Endothelial cell of umbilical vein (primary cell): Measurements from ENCODE around the gene KCTD16. TPM values are rescaled to one million over a fixed set of nuclear protein-coding genes. Genes with fewer than 3 reads are reported as not detected.

Source experiments
- BruUV-seq: library from RNA; stranded (reverse); fragments of 400-500 nt; replicated peaks from 2 replicates; lab custom pipeline; 2021; lab: Mats Ljungman, UMichigan
- CTCF ChIA-PET: fragments of 300-600, 350-600 bp; sonication (Branson Sonifier 250); formaldehyde crosslinking; loops from one replicate; lab custom pipeline; 2021; ENCODE audit warnings: antibody characterized with exemption, inconsistent platforms; lab: Charles Lee
- POLR2A ChIA-PET: fragments of 300-600, 350-600 bp; sonication (Branson Sonifier 250); formaldehyde crosslinking; loops from one replicate; lab custom pipeline; 2021; ENCODE audit warnings: antibody characterized with exemption, inconsistent platforms; lab: Charles Lee
- DNase-seq: peaks from one replicate; pipeline ENCODE4 v3.0.0-alpha.2; 2011; ENCODE audit warnings: low read depth, low spot score
- FAIRE-seq: peaks from 2 replicates; lab custom pipeline; 2011; peaks lifted over from hg19 to GRCh38; lab: Jason Lieb, UNC
- H2AFZ ChIP-seq: 2 replicates; pipeline ENCODE4 v1.6.0; 2012; ENCODE audit warnings: low read depth, low read length, control low read depth, inconsistent platforms
- H3K27ac ChIP-seq: 2 replicates; pipeline ENCODE4 v1.5.1; 2011; ENCODE audit warnings: low read depth, mild to moderate bottlenecking, control low read depth, low read length, moderate library complexity; ENCODE audit not compliant: insufficient read depth
- H3K27me3 ChIP-seq, 2 experiments: 2 replicates each; pipeline versions ENCODE4 v1.6.0 to v1.6.1; 2011; ENCODE audit warnings: low read length in 2 of 2, mixed read lengths in 1 of 2; ENCODE audit not compliant: control insufficient read depth in 2 of 2, insufficient read depth in 2 of 2
- H3K36me3 ChIP-seq, 2 experiments: 2 replicates in 1 of 2; 3 replicates in 1 of 2; pipeline ENCODE4 v1.5.1; 2011; ENCODE audit warnings: low read length in 2 of 2, mild to moderate bottlenecking in 1 of 2, moderate library complexity in 1 of 2; ENCODE audit not compliant: control insufficient read depth in 2 of 2, insufficient read depth in 2 of 2; ENCODE audit errors: extremely low read depth in 1 of 2
- H3K4me1 ChIP-seq: 3 replicates; pipeline ENCODE4 v1.5.1; 2011; ENCODE audit warnings: mild to moderate bottlenecking, low read length; ENCODE audit not compliant: control insufficient read depth, insufficient read depth; ENCODE audit errors: extremely low read depth
- H3K4me2 ChIP-seq: 2 replicates; pipeline ENCODE4 v1.6.1; 2011; ENCODE audit warnings: low read length, control low read depth, mixed read lengths; ENCODE audit not compliant: insufficient read depth
- H3K4me3 ChIP-seq, 3 experiments: fragments of 200-600 bp in 1 of 3; sonication (generic), shearing (Covaris generic) in 1 of 3; replicated peaks in 1 of 3; 2 replicates each; pipeline ENCODE4 v1.5.1; 2011 to 2016; ENCODE audit warnings: control low read depth in 3 of 3, low read length in 3 of 3, mild to moderate bottlenecking in 2 of 3, inconsistent platforms in 1 of 3, low read depth in 1 of 3, moderate library complexity in 1 of 3; ENCODE audit not compliant: insufficient read depth in 1 of 3
- H3K79me2 ChIP-seq: 2 replicates; pipeline ENCODE4 v1.6.0; 2012; ENCODE audit warnings: low read length, inconsistent platforms; ENCODE audit not compliant: control insufficient read depth, insufficient read depth
- H3K9ac ChIP-seq: replicated peaks from 2 replicates; pipeline ENCODE3; 2011; ENCODE audit warnings: low read length, control low read depth; ENCODE audit not compliant: insufficient read depth; ENCODE audit errors: extremely low read depth
- H3K9me1 ChIP-seq: replicated peaks from 3 replicates; pipeline ENCODE4 v1.6.0; 2011; ENCODE audit warnings: mild to moderate bottlenecking, low read length; ENCODE audit not compliant: control insufficient read depth, insufficient read depth; ENCODE audit errors: extremely low read depth
- H3K9me3 ChIP-seq: replicated peaks from 2 replicates; pipeline ENCODE4 v1.5.1; 2012; ENCODE audit warnings: low read length, inconsistent platforms; ENCODE audit not compliant: control insufficient read depth, insufficient read depth
- H4K20me1 ChIP-seq: replicated peaks from 2 replicates; pipeline ENCODE3; 2011; ENCODE audit warnings: mild to moderate bottlenecking, low read length; ENCODE audit not compliant: control insufficient read depth, insufficient read depth; ENCODE audit errors: extremely low read depth
- EZH2 ChIP-seq: IDR thresholded peaks from 2 replicates; pipeline ENCODE4 v1.6.1; 2012; ENCODE audit warnings: borderline replicate concordance, low read depth, mild to moderate bottlenecking, moderate library complexity, low read length, inconsistent platforms; ENCODE audit not compliant: severe bottlenecking
- FOS ChIP-seq: IDR thresholded peaks from 2 replicates; pipeline ENCODE4 v1.6.1; 2011; ENCODE audit warnings: mild to moderate bottlenecking, low read length, moderate library complexity, borderline replicate concordance; ENCODE audit not compliant: insufficient read depth
- GATA2 ChIP-seq: IDR thresholded peaks from 2 replicates; pipeline ENCODE4 v1.7.0; 2011; ENCODE audit warnings: low read depth, mild to moderate bottlenecking, moderate library complexity, mixed read lengths, low read length; ENCODE audit not compliant: insufficient read length, insufficient read depth
- JUN ChIP-seq: IDR thresholded peaks from 2 replicates; pipeline ENCODE4 v1.6.1; 2011; ENCODE audit warnings: borderline replicate concordance, low read depth; ENCODE audit not compliant: insufficient read length, insufficient read depth
- MYC ChIP-seq: IDR thresholded peaks from one replicate; pipeline ENCODE4 v1.6.1; 2011; ENCODE audit warnings: mild to moderate bottlenecking, low read depth, low read length
- POLR2A ChIP-seq: IDR thresholded peaks from 2 replicates; pipeline ENCODE4 v1.6.1; 2012; ENCODE audit warnings: low read depth, mild to moderate bottlenecking, control low read depth, low read length
- POLR2AphosphoS5 ChIP-seq: IDR thresholded peaks from 2 replicates; pipeline ENCODE4 v1.6.1; 2012; ENCODE audit warnings: low read depth, mild to moderate bottlenecking, control low read depth, low read length, moderate library complexity; ENCODE audit not compliant: insufficient read depth
- dilution Hi-C: fragments of 300-500 bp; cut with MboI; formaldehyde crosslinking; loops from one replicate; pipeline ENCODE4 v1.15.0; 2019; ENCODE audit warnings: low sequenced_read_pairs; ENCODE audit not compliant: extremely low pct_ligation_motif_present
- intact Hi-C: fragments of 100-400 bp; cut with micrococcal nuclease; formaldehyde crosslinking; loops from one replicate; pipeline ENCODE4 v1.10.0; 2022
- polyA plus RNA-seq, 4 experiments: library from polyadenylated mRNA; depleted of rRNA in 3 of 4; stranded (reverse) in 3 of 4; unstranded in 1 of 4; fragments of >200 nt; gene quantifications; 2 replicates each; pipeline versions ENCODE4 v1.2.1 to v1.2.3, GENCODE V29; 2011 to 2012; ENCODE audit warnings: missing spikeins in 1 of 4
- total RNA-seq: library from RNA; stranded (reverse); gene quantifications from 2 replicates; pipeline ENCODE4 v1.2.3, GENCODE V29; 2021
- TF ChIP-seq, protein P1 (sequence below): IDR thresholded peaks from 2 replicates; pipeline ENCODE4 v1.6.1; 2011; ENCODE audit not compliant: insufficient read depth, insufficient read length
- TF ChIP-seq, protein P2 (sequence below), 2 donors: IDR thresholded peaks; 1 replicate in 1 of 2; 2 replicates in 1 of 2; pipeline ENCODE4 v1.5.1; 2011; ENCODE audit warnings: low read length in 2 of 2, mild to moderate bottlenecking in 2 of 2, moderate library complexity in 2 of 2, control low read depth in 1 of 2, inconsistent platforms in 1 of 2, low read depth in 1 of 2; ENCODE audit not compliant: insufficient read depth in 1 of 2; ENCODE audit errors: extremely low read depth in 1 of 2

Gene KCTD16
- total and polyA plus RNA-seq, 2 donors (not counting 3 experiments of a cell fraction or from before 2014, with no cell fraction given): 0.21 to 0.49 TPM

DNA sequence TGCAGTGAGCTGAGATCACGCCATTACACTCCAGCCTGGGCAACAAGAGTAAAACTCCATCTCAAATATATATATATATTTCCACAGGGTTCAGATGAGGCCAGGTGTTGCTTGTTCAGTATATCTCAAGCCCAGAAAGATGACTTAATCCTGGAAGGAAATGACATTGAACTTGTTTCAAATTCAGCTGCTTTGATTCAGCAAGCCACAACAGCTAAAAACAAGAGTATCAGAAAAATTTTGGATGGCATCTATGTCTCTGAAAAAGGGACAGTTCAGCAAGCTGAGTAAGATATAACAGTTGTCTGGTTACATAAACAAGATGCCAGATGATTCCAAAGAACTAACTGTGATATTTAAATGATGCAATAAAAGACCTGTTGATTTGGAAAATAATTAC, 352.0 kb downstream of the KCTD16 start:
- ChIA-PET POLR2A (no interaction called here), CTCF (interaction anchor here (0.6 to 1.3 kb wide), 2 partner anchors 29 to 31 kb away, joined by 3 to 4 read pairs; no protein-coding TSS in a partner anchor)
- TF ChIP-seq JUN (no peak), EZH2 (no peak), POLR2AphosphoS5 (no peak), GATA2 (no peak), POLR2A (no peak), MYC (no peak), FOS (no peak)
- TF ChIP-seq, protein P1, sequence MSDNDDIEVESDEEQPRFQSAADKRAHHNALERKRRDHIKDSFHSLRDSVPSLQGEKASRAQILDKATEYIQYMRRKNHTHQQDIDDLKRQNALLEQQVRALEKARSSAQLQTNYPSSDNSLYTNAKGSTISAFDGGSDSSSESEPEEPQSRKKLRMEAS: no peak
- TF ChIP-seq, protein P2, sequence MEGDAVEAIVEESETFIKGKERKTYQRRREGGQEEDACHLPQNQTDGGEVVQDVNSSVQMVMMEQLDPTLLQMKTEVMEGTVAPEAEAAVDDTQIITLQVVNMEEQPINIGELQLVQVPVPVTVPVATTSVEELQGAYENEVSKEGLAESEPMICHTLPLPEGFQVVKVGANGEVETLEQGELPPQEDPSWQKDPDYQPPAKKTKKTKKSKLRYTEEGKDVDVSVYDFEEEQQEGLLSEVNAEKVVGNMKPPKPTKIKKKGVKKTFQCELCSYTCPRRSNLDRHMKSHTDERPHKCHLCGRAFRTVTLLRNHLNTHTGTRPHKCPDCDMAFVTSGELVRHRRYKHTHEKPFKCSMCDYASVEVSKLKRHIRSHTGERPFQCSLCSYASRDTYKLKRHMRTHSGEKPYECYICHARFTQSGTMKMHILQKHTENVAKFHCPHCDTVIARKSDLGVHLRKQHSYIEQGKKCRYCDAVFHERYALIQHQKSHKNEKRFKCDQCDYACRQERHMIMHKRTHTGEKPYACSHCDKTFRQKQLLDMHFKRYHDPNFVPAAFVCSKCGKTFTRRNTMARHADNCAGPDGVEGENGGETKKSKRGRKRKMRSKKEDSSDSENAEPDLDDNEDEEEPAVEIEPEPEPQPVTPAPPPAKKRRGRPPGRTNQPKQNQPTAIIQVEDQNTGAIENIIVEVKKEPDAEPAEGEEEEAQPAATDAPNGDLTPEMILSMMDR (IDR thresholded peaks at IDR 0.05; ENCODE audit: extremely low read depth in 1 of 2, insufficient read depth in 1 of 2, low read depth in 1 of 2, low read length in 2 of 2): no peak
- no peak overlapping the region for H3K4me2 ChIP-seq
- intact Hi-C loops (no loop called here), dilution Hi-C loops (no loop called here)
- H3K4me3 ChIP-seq: no peak overlapping the region
- H3K4me1 ChIP-seq: no peaks in the 10 kb centered on the region
- no peak overlapping the region for H3K9ac ChIP-seq
- no peak for FAIRE-seq
- H3K27me3 ChIP-seq: no peaks in the 10 kb centered on the region
- no TSS peak for BruUV-seq
- no peak overlapping the region for H3K27ac ChIP-seq
- H3K36me3 ChIP-seq: no peaks in the 10 kb centered on the region
- no peak for DNase-seq
- no peak overlapping the region for H2AFZ ChIP-seq
- H3K79me2 ChIP-seq: no peaks in the 10 kb centered on the region
- H3K9me1 ChIP-seq: no peaks in the 10 kb centered on the region
- no peaks in the 10 kb centered on the region for H4K20me1 ChIP-seq
- no peaks in the 10 kb centered on the region for H3K9me3 ChIP-seq
